Measurements from ENCODE around the gene TM9SF2.

TM9SF2 gene

DNA sequence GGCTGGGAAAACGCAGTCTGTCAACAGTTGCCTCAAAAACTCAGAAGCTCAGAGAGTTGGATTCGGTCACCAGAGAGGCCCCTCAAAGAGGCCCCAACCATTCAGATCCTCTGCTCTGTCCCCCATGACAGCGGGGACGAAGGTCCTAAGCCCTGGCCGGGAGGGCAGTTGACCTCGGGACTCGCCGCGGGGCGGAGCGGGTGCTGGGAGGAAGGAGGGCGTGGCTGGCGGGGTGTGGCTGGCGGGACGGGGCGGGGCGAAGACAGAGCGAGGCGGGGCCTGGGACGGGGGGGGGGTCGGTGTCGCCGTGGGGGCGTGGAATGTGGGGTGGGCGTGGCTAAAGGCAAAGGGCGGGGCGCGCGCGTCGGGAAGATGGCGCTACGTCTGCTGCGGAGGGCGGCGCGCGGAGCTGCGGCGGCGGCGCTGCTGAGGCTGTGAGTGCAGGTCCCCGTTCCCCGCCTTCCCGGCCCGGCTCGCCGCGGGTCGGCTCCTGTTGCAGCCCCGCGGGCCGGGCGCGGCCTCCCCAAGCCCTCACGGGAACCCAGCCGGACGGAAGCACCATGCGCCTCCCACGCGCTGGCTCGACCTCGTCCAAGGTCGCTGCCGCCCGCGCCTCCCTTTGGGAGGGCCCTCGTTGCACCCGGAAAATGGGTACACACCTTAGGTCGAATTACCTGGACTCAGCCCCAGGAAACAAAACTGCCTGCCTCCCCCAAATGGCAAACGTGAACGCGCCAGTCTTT lies 105.2 kb downstream of the TM9SF2 start, which contains the start of gene CLYBL:
TSS of gene CLYBL (plus strand) at position 367 of the 743 bp plus-strand sequence.
- Histone ChIP-seq H3K4me3 (peak within 1 kb of the TSS; percentile 65 to 84 (median 67)), H3K27ac (peak within 1 kb of the TSS; percentile 69 to 96 (median 86))

DNA sequence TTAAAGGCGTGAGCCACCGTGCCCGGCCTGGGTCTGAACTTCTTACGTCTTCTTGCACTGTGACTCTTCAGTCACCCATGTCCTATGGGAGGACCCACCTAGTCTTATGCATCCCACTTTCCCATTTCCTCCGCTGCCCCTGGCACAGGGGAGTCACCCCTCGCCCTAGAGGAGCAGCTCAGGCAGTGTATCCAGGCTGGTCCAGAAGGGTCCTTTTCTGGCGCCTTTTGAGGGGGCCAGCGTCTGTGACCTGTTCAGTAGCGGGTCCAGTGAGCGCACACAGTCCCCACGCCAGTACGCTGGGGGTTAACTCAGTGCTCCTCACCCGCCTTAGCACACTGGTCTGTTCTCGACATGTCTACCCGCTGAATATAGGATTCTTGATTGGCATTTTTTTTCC lies 107.1 kb downstream of the TM9SF2 start:
- Histone ChIP-seq H3K4me3 (no peak overlapping the region), H3K27ac (no peak overlapping the region)

GRCh38 chr13:99610702-99611289 lies 109.5 kb downstream of the TM9SF2 start:
- no peak overlapping the region for H3K4me3 ChIP-seq
- no peak overlapping the region for H3K27ac ChIP-seq

Data from skin epidermis (tissue), 12 donors.